SH-SY5Y (cell line): ENCODE results near the gene MAPK8IP2.

Source experiments
- GATA2 ChIP-seq: IDR thresholded peaks from 2 replicates; pipeline ENCODE4 v1.6.1; 2011; ENCODE audit warnings: mild to moderate bottlenecking, low read depth, low read length
- GATA3 ChIP-seq: IDR thresholded peaks from 2 replicates; pipeline ENCODE4 v1.6.1; 2011; ENCODE audit warnings: low read depth, mild to moderate bottlenecking, low read length, moderate library complexity

- no peak for TF ChIP-seq GATA2
- no peak for TF ChIP-seq GATA3
Observed at GRCh38 chr22:50605002-50605612, 4.5 kb downstream of the MAPK8IP2 start.
